ENCODE results near the gene MOSMO. TPM values are rescaled to one million over a fixed set of nuclear protein-coding genes. Genes with fewer than 3 reads are reported as not detected.

Gene MOSMO
- total RNA-seq, 1 experiment from 2014 or later: 27.6 TPM

DNA sequence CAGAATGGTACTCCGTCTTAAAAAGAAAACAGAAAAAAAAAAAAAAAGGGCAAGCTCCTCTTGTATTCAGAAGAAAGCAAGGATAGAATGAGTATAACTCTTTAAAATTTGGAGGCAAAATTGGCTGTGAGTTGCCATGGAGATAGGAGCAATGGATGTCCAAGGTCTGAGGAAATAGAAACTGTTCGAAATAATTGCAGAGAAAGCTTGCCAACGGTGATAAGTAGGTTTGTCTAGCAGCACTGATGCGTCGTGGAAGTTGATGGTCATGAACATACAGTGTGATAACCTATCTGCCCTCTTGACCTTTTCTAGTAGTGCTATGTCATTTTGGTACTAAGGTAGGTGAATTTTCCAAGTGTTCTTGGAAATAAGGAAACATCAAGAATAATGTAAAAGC, 3.0 kb downstream of the MOSMO start:
- POLR2A ChIA-PET: no interaction called here
- peaks cover 30 to 59% of the 10 kb centered on the region in 2 experiments for H3K4me1 ChIP-seq (ENCODE audit: control insufficient read depth in 1 of 2, insufficient read depth in 2 of 2, low read length in 2 of 2)
- no peak for TF ChIP-seq YY1 (IDR thresholded peaks at IDR 0.05; ENCODE audit: extremely low read depth, insufficient replicate concordance, low read depth, low read length)
- no peak for TF ChIP-seq POLR2A (IDR thresholded peaks at IDR 0.05; ENCODE audit: borderline replicate concordance, extremely low read depth, insufficient read depth, insufficient read length)
- TF ChIP-seq, protein P1, sequence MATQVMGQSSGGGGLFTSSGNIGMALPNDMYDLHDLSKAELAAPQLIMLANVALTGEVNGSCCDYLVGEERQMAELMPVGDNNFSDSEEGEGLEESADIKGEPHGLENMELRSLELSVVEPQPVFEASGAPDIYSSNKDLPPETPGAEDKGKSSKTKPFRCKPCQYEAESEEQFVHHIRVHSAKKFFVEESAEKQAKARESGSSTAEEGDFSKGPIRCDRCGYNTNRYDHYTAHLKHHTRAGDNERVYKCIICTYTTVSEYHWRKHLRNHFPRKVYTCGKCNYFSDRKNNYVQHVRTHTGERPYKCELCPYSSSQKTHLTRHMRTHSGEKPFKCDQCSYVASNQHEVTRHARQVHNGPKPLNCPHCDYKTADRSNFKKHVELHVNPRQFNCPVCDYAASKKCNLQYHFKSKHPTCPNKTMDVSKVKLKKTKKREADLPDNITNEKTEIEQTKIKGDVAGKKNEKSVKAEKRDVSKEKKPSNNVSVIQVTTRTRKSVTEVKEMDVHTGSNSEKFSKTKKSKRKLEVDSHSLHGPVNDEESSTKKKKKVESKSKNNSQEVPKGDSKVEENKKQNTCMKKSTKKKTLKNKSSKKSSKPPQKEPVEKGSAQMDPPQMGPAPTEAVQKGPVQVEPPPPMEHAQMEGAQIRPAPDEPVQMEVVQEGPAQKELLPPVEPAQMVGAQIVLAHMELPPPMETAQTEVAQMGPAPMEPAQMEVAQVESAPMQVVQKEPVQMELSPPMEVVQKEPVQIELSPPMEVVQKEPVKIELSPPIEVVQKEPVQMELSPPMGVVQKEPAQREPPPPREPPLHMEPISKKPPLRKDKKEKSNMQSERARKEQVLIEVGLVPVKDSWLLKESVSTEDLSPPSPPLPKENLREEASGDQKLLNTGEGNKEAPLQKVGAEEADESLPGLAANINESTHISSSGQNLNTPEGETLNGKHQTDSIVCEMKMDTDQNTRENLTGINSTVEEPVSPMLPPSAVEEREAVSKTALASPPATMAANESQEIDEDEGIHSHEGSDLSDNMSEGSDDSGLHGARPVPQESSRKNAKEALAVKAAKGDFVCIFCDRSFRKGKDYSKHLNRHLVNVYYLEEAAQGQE (IDR thresholded peaks at IDR 0.05; ENCODE audit: low read depth): no peak
- TF ChIP-seq POLR2AphosphoS5 (IDR thresholded peaks at IDR 0.05; ENCODE audit: low read depth, low read length): no peak
- TF ChIP-seq ELF1 (IDR thresholded peaks at IDR 0.05; ENCODE audit: borderline replicate concordance, low read depth): no peak
- TF ChIP-seq SP1 (IDR thresholded peaks at IDR 0.05; ENCODE audit: low read depth): no peak
- TF ChIP-seq ZNF274 (IDR thresholded peaks at IDR 0.05; ENCODE audit: low read depth, low read length): no peak
- TF ChIP-seq CEBPB (IDR thresholded peaks at IDR 0.05; ENCODE audit: low read depth): no peak
- no peak for TF ChIP-seq CBX3 (IDR thresholded peaks at IDR 0.05; ENCODE audit: low read depth)
- no peak for TF ChIP-seq ATF3 (IDR thresholded peaks at IDR 0.05)
- no peak for TF ChIP-seq FOSL1 (IDR thresholded peaks at IDR 0.05; ENCODE audit: low read depth)
- TF ChIP-seq, protein P2, sequence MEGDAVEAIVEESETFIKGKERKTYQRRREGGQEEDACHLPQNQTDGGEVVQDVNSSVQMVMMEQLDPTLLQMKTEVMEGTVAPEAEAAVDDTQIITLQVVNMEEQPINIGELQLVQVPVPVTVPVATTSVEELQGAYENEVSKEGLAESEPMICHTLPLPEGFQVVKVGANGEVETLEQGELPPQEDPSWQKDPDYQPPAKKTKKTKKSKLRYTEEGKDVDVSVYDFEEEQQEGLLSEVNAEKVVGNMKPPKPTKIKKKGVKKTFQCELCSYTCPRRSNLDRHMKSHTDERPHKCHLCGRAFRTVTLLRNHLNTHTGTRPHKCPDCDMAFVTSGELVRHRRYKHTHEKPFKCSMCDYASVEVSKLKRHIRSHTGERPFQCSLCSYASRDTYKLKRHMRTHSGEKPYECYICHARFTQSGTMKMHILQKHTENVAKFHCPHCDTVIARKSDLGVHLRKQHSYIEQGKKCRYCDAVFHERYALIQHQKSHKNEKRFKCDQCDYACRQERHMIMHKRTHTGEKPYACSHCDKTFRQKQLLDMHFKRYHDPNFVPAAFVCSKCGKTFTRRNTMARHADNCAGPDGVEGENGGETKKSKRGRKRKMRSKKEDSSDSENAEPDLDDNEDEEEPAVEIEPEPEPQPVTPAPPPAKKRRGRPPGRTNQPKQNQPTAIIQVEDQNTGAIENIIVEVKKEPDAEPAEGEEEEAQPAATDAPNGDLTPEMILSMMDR (IDR thresholded peaks at IDR 0.05 in 2 of 3, conservative IDR thresholded peaks at IDR 0.05 in 1 of 3; ENCODE audit: borderline replicate concordance in 1 of 3, insufficient read depth in 1 of 3, low read depth in 2 of 3, low read length in 2 of 3): no peak
- TF ChIP-seq RAD21 (IDR thresholded peaks at IDR 0.05; ENCODE audit: low read depth): no peak
- TF ChIP-seq EZH2phosphoT487 (IDR thresholded peaks at IDR 0.05; ENCODE audit: borderline replicate concordance): no peak
- no peak for TF ChIP-seq JUND (IDR thresholded peaks at IDR 0.05)
- TF ChIP-seq, protein P3, sequence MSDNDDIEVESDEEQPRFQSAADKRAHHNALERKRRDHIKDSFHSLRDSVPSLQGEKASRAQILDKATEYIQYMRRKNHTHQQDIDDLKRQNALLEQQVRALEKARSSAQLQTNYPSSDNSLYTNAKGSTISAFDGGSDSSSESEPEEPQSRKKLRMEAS (IDR thresholded peaks at IDR 0.05): no peak
- TF ChIP-seq TCF7L2 (IDR thresholded peaks at IDR 0.05; ENCODE audit: borderline replicate concordance, extremely low read depth, insufficient read depth, insufficient read length): no peak

More for the DNA sequence above, 3.0 kb downstream of the MOSMO start:
- Histone ChIP-seq H4K20me1 (ENCODE audit: insufficient read depth) (no peaks in the 10 kb centered on the region), H3K27ac (ENCODE audit: low read depth, low read length) (no peak overlapping the region), H3K4me3 (replicated peaks in 1 of 2; ENCODE audit: low read depth in 1 of 2, low read length in 2 of 2) (no peak overlapping the region), H3K9me2 (ENCODE audit: insufficient read depth) (no peaks in the 10 kb centered on the region), H3K36me3 (ENCODE audit: control insufficient read depth in 1 of 2, insufficient read depth in 2 of 2, low read length in 2 of 2) (no peaks in the 10 kb centered on the region), H3K9ac (ENCODE audit: low read length) (no peak overlapping the region), H3K4me2 (ENCODE audit: low read length) (no peak overlapping the region), H3K79me2 (ENCODE audit: insufficient read depth, low read length) (peaks cover 87% of the 10 kb centered on the region), H2AFZ (ENCODE audit: low read depth, low read length, poor library complexity, severe bottlenecking) (no peak overlapping the region), H3K9me3 (ENCODE audit: control insufficient read depth in 1 of 2, insufficient read depth in 1 of 2, low read depth in 1 of 2, low read length in 2 of 2) (no peaks in the 10 kb centered on the region), H3K27me3 (ENCODE audit: insufficient read depth, low read length) (no peaks in the 10 kb centered on the region)
- DNase-seq (ENCODE audit: low read depth, low spot score) (no peak), ATAC-seq (no peak)
- BruUV-seq (replicated peaks): no TSS peak
- intact Hi-C loops (cut with micrococcal nuclease): no loop called here
- ChIA-PET RAD21 (ENCODE audit: low non-redundant PET in 1 of 2, low total read pairs in 2 of 2, uncharacterized antibody in 2 of 2, unreplicated experiment in 2 of 2) (no interaction called here), CTCF (interaction anchor here (7.6 kb wide), 1 partner anchor 67 kb away, joined by 57 read pairs; no protein-coding TSS in a partner anchor)
